ENCODE measurements around the gene ADAMTS15.

ADAMTS15 gene

GRCh38 chr11:130473056-130473794, 24.8 kb downstream of the ADAMTS15 start:
- TF ChIP-seq MYC (IDR thresholded peaks at IDR 0.05; ENCODE audit: low read depth, low read length) (no peak), CTCF (IDR thresholded peaks at IDR 0.05; ENCODE audit: low read depth, low read length) (no peak), POLR2A (IDR thresholded peaks at IDR 0.05; ENCODE audit: extremely low read depth, insufficient read length) (no peak), MAX (IDR thresholded peaks at IDR 0.05; ENCODE audit: low read depth, low read length) (no peak)
- no peak overlapping the region for H3K4me3 ChIP-seq (ENCODE audit: low read depth, low read length)
- DNase-seq (ENCODE audit: low read depth), result no peak

GRCh38 chr11:130473795-130474377, 25.4 kb downstream of the ADAMTS15 start:
- H3K4me3 ChIP-seq (ENCODE audit: low read depth, low read length), result no peak overlapping the region
- no peak for TF ChIP-seq CTCF (IDR thresholded peaks at IDR 0.05; ENCODE audit: low read depth, low read length)
- TF ChIP-seq MAX (IDR thresholded peaks at IDR 0.05; ENCODE audit: low read depth, low read length), result no peak
- TF ChIP-seq MYC (IDR thresholded peaks at IDR 0.05; ENCODE audit: low read depth, low read length), result no peak
- TF ChIP-seq POLR2A (IDR thresholded peaks at IDR 0.05; ENCODE audit: extremely low read depth, insufficient read length), result no peak
- DNase-seq (ENCODE audit: low read depth), result no peak

GRCh38 chr11:130474637-130475400, 26.4 kb downstream of the ADAMTS15 start:
- H3K4me3 ChIP-seq (ENCODE audit: low read depth, low read length), result no peak overlapping the region
- TF ChIP-seq MYC (IDR thresholded peaks at IDR 0.05; ENCODE audit: low read depth, low read length) (no peak), CTCF (IDR thresholded peaks at IDR 0.05; ENCODE audit: low read depth, low read length) (no peak), MAX (IDR thresholded peaks at IDR 0.05; ENCODE audit: low read depth, low read length) (no peak), POLR2A (IDR thresholded peaks at IDR 0.05; ENCODE audit: extremely low read depth, insufficient read length) (no peak)
- no peak for DNase-seq (ENCODE audit: low read depth)

- no peak overlapping the region for H3K4me3 ChIP-seq (ENCODE audit: low read depth, low read length)
- DNase-seq (ENCODE audit: low read depth), result no peak
- TF ChIP-seq MAX (IDR thresholded peaks at IDR 0.05; ENCODE audit: low read depth, low read length), result no peak
- TF ChIP-seq MYC (IDR thresholded peaks at IDR 0.05; ENCODE audit: low read depth, low read length), result no peak
- TF ChIP-seq POLR2A (IDR thresholded peaks at IDR 0.05; ENCODE audit: extremely low read depth, insufficient read length), result no peak
These were observed 27.1 kb downstream of the ADAMTS15 start for GRCh38 chr11:130475426-130476053.

- no peak overlapping the region for H3K4me3 ChIP-seq (ENCODE audit: low read depth, low read length)
- TF ChIP-seq MYC (IDR thresholded peaks at IDR 0.05; ENCODE audit: low read depth, low read length) (no peak), CTCF (IDR thresholded peaks at IDR 0.05; ENCODE audit: low read depth, low read length) (no peak), MAX (IDR thresholded peaks at IDR 0.05; ENCODE audit: low read depth, low read length) (no peak), POLR2A (IDR thresholded peaks at IDR 0.05; ENCODE audit: extremely low read depth, insufficient read length) (no peak)
- DNase-seq (ENCODE audit: low read depth), result no peak
These were observed 27.9 kb downstream of the ADAMTS15 start for GRCh38 chr11:130476200-130476921.

Measured in NB4 (cell line).